K562 (cell line): ENCODE results near the gene KCNJ4.

Experiments
- CHD4 ChIP-seq: fragments of 200-600 bp; sonication (generic); IDR thresholded peaks from 3 replicates; pipeline ENCODE4 v1.6.1; 2012; ENCODE audit warnings: low read depth, mild to moderate bottlenecking, mixed read lengths, low read length, inconsistent platforms; ENCODE audit not compliant: insufficient read depth, insufficient replicate concordance, poor library complexity, severe bottlenecking
- ELK3 ChIP-seq: fragments of 450-650 bp; formaldehyde crosslinking; IDR thresholded peaks from 2 replicates; pipeline ENCODE4 v1.4.0; 2020; ENCODE audit warnings: mild to moderate bottlenecking
- FOXM1 ChIP-seq, 2 experiments: fragments of 450-650 bp in 1 of 2; sonication (generic) in 1 of 2; formaldehyde crosslinking in 1 of 2; IDR thresholded peaks; 2 replicates each; pipeline versions ENCODE4 v1.6.1 to v1.9.0; 2017 to 2022; ENCODE audit warnings: low read depth in 2 of 2, mild to moderate bottlenecking in 2 of 2, missing genetic modification reagents in 1 of 2, moderate library complexity in 1 of 2
- GABPA ChIP-seq: fragments of 200-800 bp; sonication (Bioruptor generic); conservative IDR thresholded peaks from 2 replicates; pipeline ENCODE4 v1.6.1; 2016; ENCODE audit warnings: low read depth, missing genetic modification characterization, missing compliant biosample characterization
- KLF16 ChIP-seq: IDR thresholded peaks from 2 replicates; pipeline ENCODE4 v1.6.1; 2016; ENCODE audit warnings: antibody characterized with exemption
- NKRF ChIP-seq: fragments of 450-650 bp; IDR thresholded peaks from 2 replicates; pipeline ENCODE4 v1.6.1; 2016; ENCODE audit warnings: borderline replicate concordance
- POLR2A ChIP-seq: fragments of 450-650 bp; conservative IDR thresholded peaks from 2 replicates; pipeline ENCODE4 v1.6.1; 2016
- ZBTB8A ChIP-seq: fragments of 450-650 bp; IDR thresholded peaks from 2 replicates; pipeline ENCODE4 v1.6.1; 2018; ENCODE audit warnings: mild to moderate bottlenecking, moderate library complexity; ENCODE audit not compliant: partially characterized antibody
- ZNF395 ChIP-seq: fragments of 200-800 bp; sonication (Bioruptor generic); IDR thresholded peaks from 2 replicates; pipeline ENCODE4 v1.6.1; 2017; ENCODE audit warnings: missing genetic modification characterization, missing compliant biosample characterization
- ZNF77 ChIP-seq: fragments of 250-450 bp; sonication (Bioruptor Pico); IDR thresholded peaks from 2 replicates; pipeline ENCODE4 v1.5.0; 2020
- TF ChIP-seq, protein P1 (sequence below): fragments of 450-650 bp; conservative IDR thresholded peaks from 2 replicates; pipeline ENCODE4 v1.6.1; 2016; ENCODE audit warnings: missing genetic modification characterization, low read depth, mild to moderate bottlenecking, control low read depth, missing compliant biosample characterization

DNA sequence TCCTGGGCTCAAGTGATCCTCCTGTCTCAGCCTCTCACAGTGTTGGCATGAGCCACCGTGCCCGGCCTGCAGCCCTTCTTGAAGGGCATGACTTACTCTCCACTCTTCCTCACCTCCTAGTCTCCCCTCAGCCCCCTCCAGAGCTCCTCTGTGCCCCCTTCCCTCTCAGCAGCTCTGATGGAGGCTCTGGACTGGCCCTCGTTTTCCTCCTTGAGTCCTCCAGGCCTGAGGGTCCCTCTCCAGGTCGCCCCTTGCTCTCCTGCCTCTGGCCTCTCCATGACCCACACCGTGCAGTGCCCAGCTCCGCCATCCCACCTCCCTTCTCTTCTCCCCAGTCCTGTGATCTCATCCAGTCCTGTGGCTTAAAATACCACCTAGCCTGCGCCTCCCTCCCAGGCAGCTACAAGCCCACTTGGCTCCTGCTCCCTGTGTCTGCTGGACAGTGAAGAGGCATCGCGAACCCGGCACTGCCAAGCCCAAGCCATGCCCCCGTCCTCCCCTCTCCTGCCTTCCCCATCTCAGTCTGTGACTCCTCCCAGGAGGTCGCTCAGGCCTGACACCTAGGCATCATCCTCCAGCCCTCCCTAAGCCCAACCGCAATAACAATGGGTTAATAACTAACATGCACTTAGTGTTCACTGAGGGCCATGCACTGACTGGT, 11.9 kb downstream of the KCNJ4 start:
- TF ChIP-seq FOXM1 (IDR thresholded peaks at IDR 0.05; ENCODE audit: low read depth) (no peak), FOXM1 (CRISPR knock-in tag; IDR thresholded peaks at IDR 0.05; ENCODE audit: low read depth) (no peak), CHD4 (no peak), POLR2A (no peak), KLF16 (no peak), ZNF77 (CRISPR knock-in tag) (no peak), GABPA (tag) (no peak), ELK3 (no peak), ZNF395 (CRISPR knock-in tag) (no peak), NKRF (no peak), ZBTB8A (no peak)
- TF ChIP-seq, protein P1, sequence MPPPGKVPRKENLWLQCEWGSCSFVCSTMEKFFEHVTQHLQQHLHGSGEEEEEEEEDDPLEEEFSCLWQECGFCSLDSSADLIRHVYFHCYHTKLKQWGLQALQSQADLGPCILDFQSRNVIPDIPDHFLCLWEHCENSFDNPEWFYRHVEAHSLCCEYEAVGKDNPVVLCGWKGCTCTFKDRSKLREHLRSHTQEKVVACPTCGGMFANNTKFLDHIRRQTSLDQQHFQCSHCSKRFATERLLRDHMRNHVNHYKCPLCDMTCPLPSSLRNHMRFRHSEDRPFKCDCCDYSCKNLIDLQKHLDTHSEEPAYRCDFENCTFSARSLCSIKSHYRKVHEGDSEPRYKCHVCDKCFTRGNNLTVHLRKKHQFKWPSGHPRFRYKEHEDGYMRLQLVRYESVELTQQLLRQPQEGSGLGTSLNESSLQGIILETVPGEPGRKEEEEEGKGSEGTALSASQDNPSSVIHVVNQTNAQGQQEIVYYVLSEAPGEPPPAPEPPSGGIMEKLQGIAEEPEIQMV (tag), result no peak
